A172 (cell line): ENCODE results near the gene NTMT1. TPM values are rescaled to one million over a fixed set of nuclear protein-coding genes. Genes with fewer than 3 reads are reported as not detected.
A peak's percentile ranks its signal among the peaks of the same experiment; 100 is the strongest.

Experiments used
- DNase-seq: peaks from one replicate; pipeline ENCODE4 v3.0.0-alpha.2; 2015; ENCODE audit warnings: low spot score
- total RNA-seq: library from RNA; depleted of rRNA; stranded (reverse); fragments of >200 nt; shearing (Covaris generic); gene quantifications from 2 replicates; pipeline ENCODE4 v1.2.3, GENCODE V29; 2014; rRNA removed

NTMT1 gene
- total RNA-seq, 1 experiment from 2014 or later: 43.8 TPM

DNA sequence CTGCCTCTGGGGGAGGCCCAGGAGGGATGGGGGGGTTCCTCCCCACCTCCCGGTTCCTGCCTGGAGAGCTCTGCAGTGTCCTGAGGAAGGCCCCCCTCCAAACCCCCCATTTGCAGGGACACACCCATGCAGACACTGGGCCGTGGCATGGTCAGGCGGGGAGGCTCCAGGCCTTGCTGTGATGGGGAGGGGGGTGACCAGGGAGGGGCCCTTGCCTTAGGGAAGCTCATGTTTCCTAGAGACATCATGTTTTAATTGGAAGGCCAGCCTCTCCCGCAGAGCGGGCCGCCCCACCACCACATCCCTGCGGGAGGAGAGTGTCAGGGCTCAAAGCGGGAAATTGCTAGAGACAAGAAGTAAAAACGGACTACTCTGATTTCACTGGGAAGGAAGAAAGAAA is 51.5 kb downstream of the NTMT1 start:
- no peak for DNase-seq

DNA sequence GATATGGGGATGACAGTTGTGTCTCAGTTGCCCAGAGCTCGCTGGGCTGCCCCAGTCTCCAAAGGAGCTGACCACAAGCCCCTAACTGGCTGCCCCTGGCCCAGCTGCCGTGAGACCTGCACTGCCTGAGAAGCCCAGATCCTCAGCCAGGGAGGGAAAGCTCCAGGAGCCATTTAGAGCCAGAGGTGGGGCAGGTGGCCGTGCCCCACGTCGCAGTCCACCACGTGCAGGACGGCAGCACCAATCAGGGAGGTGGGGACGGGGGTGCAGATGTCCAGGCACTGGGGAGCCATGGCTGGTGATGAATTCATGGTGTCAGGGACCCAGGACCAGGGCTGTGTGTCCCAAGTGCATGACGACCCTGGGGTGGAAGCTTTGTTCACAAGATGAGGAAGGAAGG is 52.9 kb downstream of the NTMT1 start:
- no peak for DNase-seq

DNA sequence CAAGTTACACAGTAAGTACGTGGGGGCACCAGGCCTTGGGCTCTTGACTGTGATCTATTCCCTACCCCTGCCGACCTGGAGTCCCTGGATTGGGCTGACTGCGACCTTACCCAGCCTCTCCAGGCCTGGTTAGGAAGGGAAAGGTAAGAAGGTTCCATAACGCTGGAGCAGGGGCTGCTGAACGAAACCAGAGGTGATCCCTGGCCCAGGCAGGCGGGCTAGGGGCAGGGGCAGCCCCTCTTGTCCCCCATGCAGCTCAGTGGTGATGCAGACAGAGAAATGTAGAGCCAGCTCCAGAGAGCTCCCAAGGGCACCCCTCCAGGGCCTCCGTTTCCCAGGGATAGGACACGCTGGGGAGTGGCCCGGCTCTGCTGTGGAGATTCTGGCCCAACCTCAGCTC is 53.6 kb downstream of the NTMT1 start:
- DNase-seq: no peak

DNA sequence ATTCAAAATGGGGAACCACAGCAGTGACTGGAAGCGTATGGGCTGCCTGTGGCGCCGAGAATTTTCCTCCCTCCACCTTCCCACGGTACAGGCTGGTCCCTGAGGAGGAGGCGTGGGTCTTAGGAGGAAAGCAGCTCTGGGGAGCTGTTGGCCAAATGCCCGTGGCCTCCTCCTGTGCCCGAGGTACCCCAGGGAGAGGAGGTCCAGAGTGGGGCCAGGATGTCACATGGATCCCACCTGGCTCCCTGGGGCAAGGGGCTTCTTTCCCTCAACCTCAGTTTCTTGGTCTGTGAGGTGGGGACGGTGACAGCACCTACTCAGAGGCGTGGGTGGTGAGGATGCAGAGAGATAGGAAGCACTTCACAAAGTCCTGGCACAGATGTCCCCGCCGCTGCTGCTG is 56.0 kb downstream of the NTMT1 start:
- no peak for DNase-seq

DNA sequence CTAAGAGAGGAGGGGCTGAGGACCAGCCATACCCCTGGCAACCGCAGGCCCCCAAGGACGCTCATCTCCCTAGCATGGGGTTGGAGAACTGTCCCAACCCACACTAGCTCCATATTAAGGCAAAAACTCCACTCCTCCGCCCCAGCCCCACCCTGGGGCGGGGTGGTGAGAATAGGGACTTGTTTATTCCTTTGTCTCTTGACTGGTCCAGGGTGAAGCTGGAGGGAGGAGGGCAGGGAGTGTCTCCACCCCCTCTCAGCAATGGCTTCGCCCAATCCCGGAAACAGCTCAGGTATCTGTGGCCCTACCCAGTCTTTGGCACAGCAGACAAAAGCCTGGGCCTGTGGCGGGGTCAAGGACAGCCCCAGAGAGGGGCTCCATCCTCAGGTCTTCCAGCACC is 56.4 kb downstream of the NTMT1 start:
- no peak for DNase-seq

DNA sequence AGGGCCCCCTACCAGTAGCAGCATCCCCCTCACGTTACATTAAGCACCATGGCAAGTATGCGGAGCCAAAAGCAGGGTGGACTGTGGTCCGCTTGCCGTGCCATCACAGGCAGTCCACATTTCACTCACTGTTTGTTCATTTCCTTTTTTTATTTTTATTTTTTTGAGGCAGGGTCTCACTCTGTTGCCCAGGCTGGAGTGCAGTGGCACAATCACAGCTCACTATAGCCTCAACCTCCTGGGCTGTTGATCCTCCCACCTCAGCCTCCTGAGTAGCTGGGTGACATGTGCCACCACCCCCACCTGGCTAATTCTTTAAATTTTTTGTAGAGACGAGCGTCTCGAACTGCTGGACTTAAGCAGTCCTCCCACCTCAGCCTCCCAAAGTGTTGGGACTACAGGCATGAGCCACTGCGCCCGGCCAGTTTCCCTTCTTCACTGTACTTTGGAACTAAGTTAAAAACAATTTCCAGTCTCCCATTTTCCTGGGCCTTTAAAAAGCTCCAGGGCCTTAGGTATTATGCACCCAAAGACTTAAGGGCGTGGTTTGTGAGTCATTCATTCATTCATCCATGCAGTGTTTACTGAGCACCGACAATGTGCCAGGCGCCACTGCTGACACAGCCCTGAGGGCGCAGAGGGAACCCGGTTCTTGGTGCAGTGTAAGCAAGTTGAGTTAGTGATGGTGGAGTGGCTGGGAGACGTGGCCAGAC is 59.4 kb downstream of the NTMT1 start:
- DNase-seq: peak; percentile 43

Other genes with a start within 250 kb of the NTMT1 start
- gene C9orf50, start 5.1 kb upstream of the NTMT1 start, total RNA-seq: not detected in 2 replicates
- 13.9 and 14.4 TPM in 2 replicates for gene ASB6, start 16.0 kb downstream of the NTMT1 start, total RNA-seq
- not detected in 2 replicates for gene PRRX2, start 39.5 kb downstream of the NTMT1 start, total RNA-seq
- gene PTGES, start 126.9 kb downstream of the NTMT1 start, total RNA-seq: 3.3 and 4.3 TPM in 2 replicates
- gene TOR1B, start 177.0 kb downstream of the NTMT1 start, total RNA-seq: 47.9 and 80.4 TPM in 2 replicates
- gene TOR1A, start 198.0 kb downstream of the NTMT1 start, total RNA-seq: 47.8 and 53.2 TPM in 2 replicates
- 71.9 and 75.3 TPM in 2 replicates for gene C9orf78, start 209.1 kb downstream of the NTMT1 start, total RNA-seq
- 4.5 and 7.0 TPM in 2 replicates for gene USP20, start 209.3 kb downstream of the NTMT1 start, total RNA-seq